Astrocyte of the cerebellum (primary cell): ENCODE results near the gene BIN2.
"Not testable (repeated sequence)": the region's sequence is repeated elsewhere in the genome, so short reads cannot be mapped to it uniquely, and the experiment has no call there.

Experiments
- DNase-seq: peaks from one replicate; pipeline ENCODE4 v3.0.0-alpha.2; 2011; ENCODE audit warnings: low read depth
- H3K4me3 ChIP-seq: 2 replicates; pipeline ENCODE4 v1.5.1; 2011; ENCODE audit warnings: mild to moderate bottlenecking, low read depth, low read length, moderate library complexity
- CTCF ChIP-seq: IDR thresholded peaks from 2 replicates; pipeline ENCODE4 v1.5.1; 2012; ENCODE audit warnings: low read length, low read depth, moderate library complexity, mild to moderate bottlenecking; ENCODE audit errors: missing control alignments
- in situ Hi-C: cut with HindIII; loops from 2 replicates; pipeline ENCODE4 v1.10.0; 2017; ENCODE audit warnings: low sequenced_read_pairs

The BIN2 gene

GRCh38 chr12:51264297-51264696 lies 59.7 kb downstream of the BIN2 start:
- H3K4me3 ChIP-seq = no peak overlapping the region
- no peak for DNase-seq
- in situ Hi-C loops = no loop called here
- TF ChIP-seq CTCF = no peak

GRCh38 chr12:51263341-51263740 lies 60.6 kb downstream of the BIN2 start:
- no peak overlapping the region for H3K4me3 ChIP-seq
- no peak for DNase-seq
- in situ Hi-C loops = no loop called here
- TF ChIP-seq CTCF = no peak

GRCh38 chr12:51262758-51263177 lies 61.2 kb downstream of the BIN2 start:
- DNase-seq = no peak
- in situ Hi-C loops = no loop called here
- H3K4me3 ChIP-seq = no peak overlapping the region
- TF ChIP-seq CTCF = peak; percentile 28

GRCh38 chr12:51259600-51259999 lies 64.4 kb downstream of the BIN2 start:
- DNase-seq, H3K4me3 ChIP-seq, in situ Hi-C loops: not testable (repeated sequence)

GRCh38 chr12:51254536-51254935 lies 69.4 kb downstream of the BIN2 start:
- in situ Hi-C loops = no loop called here
- DNase-seq = no peak
- no peak overlapping the region for H3K4me3 ChIP-seq
- TF ChIP-seq CTCF = no peak

- no peak for TF ChIP-seq CTCF
- no peak for DNase-seq
- no peak overlapping the region for H3K4me3 ChIP-seq
- in situ Hi-C loops = no loop called here
Measured at GRCh38 chr12:51253276-51253675, 70.7 kb downstream of the BIN2 start.

- no peak for DNase-seq
- TF ChIP-seq CTCF = no peak
- in situ Hi-C loops = no loop called here
- no peak overlapping the region for H3K4me3 ChIP-seq
Measured at GRCh38 chr12:51247523-51248206, 76.3 kb downstream of the BIN2 start.
